ENCODE measurements around the gene CCL23. TPM values are rescaled to one million over a fixed set of nuclear protein-coding genes. Genes with fewer than 3 reads are reported as not detected.
"Not testable (repeated sequence)": the region's sequence is repeated elsewhere in the genome, so short reads cannot be mapped to it uniquely, and the experiment has no call there.

The CCL23 gene
- total RNA-seq, 1 experiment from 2014 or later = not detected

GRCh38 chr17:36004594-36005108, 13.1 kb downstream of the CCL23 start:
- peak; percentile 1 for DNase-seq (ENCODE audit: low read depth)

- DNase-seq (ENCODE audit: low read depth) = no peak
Observed at GRCh38 chr17:36002631-36003030, 15.1 kb downstream of the CCL23 start.

- DNase-seq (ENCODE audit: low read depth) = no peak
Observed at GRCh38 chr17:36001862-36002603, 15.7 kb downstream of the CCL23 start.

GRCh38 chr17:36001110-36001771, 16.5 kb downstream of the CCL23 start, which contains the start of gene CCL15:
Gene CCL15, minus strand, starts transcription at chr17:36001553. Its CDS starts 61 bp downstream, at chr17:36001492.
- DNase-seq (ENCODE audit: low read depth) = no peak

GRCh38 chr17:36000732-36001109, 17.1 kb downstream of the CCL23 start:
- no peak for DNase-seq (ENCODE audit: low read depth)

- no peak for DNase-seq (ENCODE audit: low read depth)
Observed at GRCh38 chr17:35998756-35999155, 19.0 kb downstream of the CCL23 start.

- DNase-seq (ENCODE audit: low read depth) = no peak
Observed at GRCh38 chr17:35998018-35998545, 19.7 kb downstream of the CCL23 start.

GRCh38 chr17:35995346-35995745, 22.4 kb downstream of the CCL23 start:
- DNase-seq (ENCODE audit: low read depth) = not testable (repeated sequence)

- DNase-seq (ENCODE audit: low read depth) = no peak
Observed at GRCh38 chr17:35991075-35991474, 26.7 kb downstream of the CCL23 start.

- DNase-seq (ENCODE audit: low read depth) = no peak
Observed at GRCh38 chr17:35988164-35988563, 29.6 kb downstream of the CCL23 start.

GRCh38 chr17:35986643-35987042, 31.1 kb downstream of the CCL23 start, which contains the start of gene CCL14:
Gene CCL14, minus strand, starts transcription at chr17:35986729. Its CDS starts 80 bp downstream, at chr17:35986649.
- no peak for DNase-seq (ENCODE audit: low read depth)

- no peak for DNase-seq (ENCODE audit: low read depth)
Observed at GRCh38 chr17:35984140-35984539, 33.6 kb downstream of the CCL23 start.

GRCh38 chr17:35982409-35983191, 35.2 kb downstream of the CCL23 start:
- DNase-seq (ENCODE audit: low read depth) = no peak

GRCh38 chr17:35981908-35982330, 35.9 kb downstream of the CCL23 start:
- DNase-seq (ENCODE audit: low read depth) = no peak

- no peak for DNase-seq (ENCODE audit: low read depth)
Observed at GRCh38 chr17:35981246-35981645, 36.5 kb downstream of the CCL23 start, which contains the start of gene CCL16. Gene CCL16, minus strand, starts transcription at chr17:35981497. Its CDS starts 77 bp downstream, at chr17:35981420.

GRCh38 chr17:35978346-35978745, 39.4 kb downstream of the CCL23 start:
- DNase-seq (ENCODE audit: low read depth) = no peak

- no peak for DNase-seq (ENCODE audit: low read depth)
Observed at GRCh38 chr17:35977509-35977908, 40.3 kb downstream of the CCL23 start.

- peak; percentile 5 for DNase-seq (ENCODE audit: low read depth)
Observed at GRCh38 chr17:35973333-35974260, 44.2 kb downstream of the CCL23 start.

- DNase-seq (ENCODE audit: low read depth) = no peak
Observed at GRCh38 chr17:35972945-35973332, 44.8 kb downstream of the CCL23 start.

GRCh38 chr17:35972535-35972934, 45.2 kb downstream of the CCL23 start:
- DNase-seq (ENCODE audit: low read depth) = no peak
